NCI-H128 (cell line): ENCODE results near the gene CLIC2.
"Not testable (repeated sequence)": the region's sequence is repeated elsewhere in the genome, so short reads cannot be mapped to it uniquely, and the experiment has no call there.

Experiments used
- DNase-seq: peaks from one replicate; lab custom pipeline; 2025; ENCODE audit not compliant: unreplicated experiment; lab: John Stamatoyannopoulos, UW

CLIC2 gene

GRCh38 chrX:155334486-155335336, at the start of gene CLIC2:
CLIC2 (minus strand) TSS chrX:155334614; CDS start chrX:155334427, 187 bp downstream.
- DNase-seq: no peak

GRCh38 chrX:155382529-155382967, 48.1 kb upstream of the CLIC2 start:
- not testable (repeated sequence) for DNase-seq

- not testable (repeated sequence) for DNase-seq
These were observed 47.6 kb upstream of the CLIC2 start, which contains the start of gene F8A2 for GRCh38 chrX:155381843-155382528. F8A2 (plus strand) TSS chrX:155382095; CDS start chrX:155382115, 20 bp downstream.

- DNase-seq: not testable (repeated sequence)
These were observed 45.4 kb upstream of the CLIC2 start for GRCh38 chrX:155379802-155380201.

- DNase-seq: not testable (repeated sequence)
These were observed 39.5 kb upstream of the CLIC2 start for GRCh38 chrX:155373777-155374458.

DNA sequence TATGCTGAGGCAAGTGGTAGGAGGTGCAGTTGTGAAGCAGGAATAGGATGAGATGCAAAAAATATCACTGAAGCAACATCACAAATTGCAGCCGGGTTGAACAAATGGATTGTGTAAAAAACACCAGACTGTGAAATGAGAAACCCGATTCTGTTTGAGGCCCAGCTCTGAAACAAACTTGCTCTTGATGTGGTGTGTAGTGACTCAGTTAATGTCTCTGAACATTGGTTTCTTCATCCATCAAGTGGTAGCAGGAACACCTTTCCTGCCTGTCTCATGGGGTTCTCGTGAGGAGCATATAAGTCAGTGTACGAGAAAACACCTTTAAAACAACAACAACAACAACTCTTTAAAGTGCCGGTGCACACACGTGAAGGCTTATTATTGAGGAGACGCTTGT, 29.3 kb upstream of the CLIC2 start:
- not testable (repeated sequence) for DNase-seq

DNA sequence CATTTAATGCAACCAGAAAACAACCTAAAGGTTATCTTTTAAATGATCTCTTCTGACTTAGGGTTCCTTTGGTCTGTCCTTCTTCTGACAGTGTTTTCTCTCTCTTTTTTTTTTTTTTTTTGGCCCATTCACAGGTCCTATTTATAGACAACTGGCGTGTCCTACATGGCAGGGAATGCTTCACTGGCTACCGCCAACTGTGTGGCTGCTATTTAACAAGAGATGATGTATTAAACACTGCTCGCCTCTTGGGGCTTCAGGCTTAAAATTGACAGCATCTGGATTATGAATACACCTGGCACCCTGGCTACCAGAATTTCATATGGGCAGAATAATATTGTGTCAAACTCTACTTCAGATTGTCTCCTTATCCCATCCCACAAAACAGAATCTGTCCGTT, 15.0 kb upstream of the CLIC2 start:
- DNase-seq: not testable (repeated sequence)

- not testable (repeated sequence) for DNase-seq
These were observed 11.3 kb upstream of the CLIC2 start for GRCh38 chrX:155345689-155346088.

DNA sequence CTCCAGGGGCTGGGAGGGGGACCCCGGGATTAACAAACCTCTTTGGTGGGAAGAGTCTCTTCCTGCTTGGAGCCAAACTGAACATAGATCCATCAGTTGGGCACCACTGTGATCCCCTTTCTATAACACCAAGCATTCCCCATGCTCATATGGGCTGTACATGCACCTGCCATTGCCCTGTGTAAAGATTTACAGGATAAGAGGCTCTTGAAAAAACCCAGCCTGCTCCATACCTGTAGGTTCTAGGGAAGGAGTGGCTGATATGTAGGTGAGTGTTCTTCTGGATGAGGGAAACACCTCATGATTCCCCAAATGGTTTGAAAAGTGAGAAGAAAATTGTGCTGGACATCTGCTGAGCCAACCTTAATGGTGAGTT, 911 bp upstream of the CLIC2 start:
- not testable (repeated sequence) for DNase-seq

GRCh38 chrX:155333544-155334100, 792 bp downstream of the CLIC2 start:
- no peak for DNase-seq

GRCh38 chrX:155330992-155331391, 3.4 kb downstream of the CLIC2 start:
- no peak for DNase-seq

GRCh38 chrX:155329293-155329692, 5.1 kb downstream of the CLIC2 start:
- no peak for DNase-seq

- DNase-seq: no peak
These were observed 7.8 kb downstream of the CLIC2 start for GRCh38 chrX:155326610-155327009.

- DNase-seq: no peak
These were observed 20.2 kb downstream of the CLIC2 start for GRCh38 chrX:155314260-155314659.

DNA sequence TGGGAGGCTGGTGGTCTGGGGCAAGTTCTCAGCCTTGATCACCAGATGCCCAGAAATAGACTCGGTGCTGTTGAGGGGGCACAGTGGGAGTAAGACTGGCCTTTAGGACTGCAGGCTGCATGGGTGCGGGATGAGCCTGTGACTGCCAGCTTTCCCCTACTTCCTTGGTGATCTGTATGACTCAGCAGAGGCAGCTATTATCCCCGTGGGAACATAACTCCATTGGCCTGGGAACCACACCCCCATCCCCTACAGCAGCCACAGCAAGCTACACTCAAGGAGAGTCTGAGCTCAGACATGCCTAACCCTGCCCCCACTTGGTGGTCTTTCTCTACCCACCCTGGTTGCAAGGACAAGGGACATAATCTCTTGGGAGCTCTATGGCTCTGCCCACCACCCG, 20.6 kb downstream of the CLIC2 start:
- no peak for DNase-seq

DNA sequence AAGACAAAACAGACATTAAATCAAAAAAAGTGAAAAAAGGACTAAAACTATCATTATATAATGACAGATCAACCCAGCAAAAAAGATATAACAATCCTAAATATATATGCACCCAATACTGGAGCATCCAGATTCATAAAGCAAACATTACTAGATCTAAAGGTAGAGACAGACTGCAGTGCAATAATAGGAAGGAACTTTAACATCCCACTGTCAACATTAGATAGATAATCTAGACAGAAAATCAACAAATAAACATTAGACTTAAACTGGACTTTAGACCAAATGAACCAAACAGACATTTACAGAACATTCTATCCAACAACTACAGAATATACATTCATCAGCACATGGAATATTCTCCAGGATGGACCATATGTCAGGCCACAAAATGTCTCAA, 40.6 kb downstream of the CLIC2 start:
- DNase-seq: no peak

GRCh38 chrX:155279873-155280272, 54.5 kb downstream of the CLIC2 start:
- no peak for DNase-seq

DNA sequence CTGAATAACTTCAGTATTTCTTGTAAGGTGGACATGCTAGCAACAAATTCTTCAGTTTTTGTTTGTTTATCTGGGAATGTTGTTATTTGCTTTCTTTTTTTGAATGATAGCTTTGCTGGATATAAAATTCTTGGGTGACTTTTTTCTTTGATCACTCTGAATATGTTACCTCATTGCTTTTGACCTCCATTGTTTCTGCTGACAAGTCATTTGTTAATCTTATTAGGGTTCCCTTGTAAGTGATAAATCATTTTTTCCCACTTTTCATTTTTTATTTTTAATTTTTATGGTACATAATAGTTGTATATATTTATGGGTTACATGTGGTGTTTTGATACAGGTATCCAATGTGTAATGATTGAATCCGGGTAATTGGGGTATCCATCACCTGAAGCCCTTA, 63.4 kb downstream of the CLIC2 start:
- no peak for DNase-seq

DNA sequence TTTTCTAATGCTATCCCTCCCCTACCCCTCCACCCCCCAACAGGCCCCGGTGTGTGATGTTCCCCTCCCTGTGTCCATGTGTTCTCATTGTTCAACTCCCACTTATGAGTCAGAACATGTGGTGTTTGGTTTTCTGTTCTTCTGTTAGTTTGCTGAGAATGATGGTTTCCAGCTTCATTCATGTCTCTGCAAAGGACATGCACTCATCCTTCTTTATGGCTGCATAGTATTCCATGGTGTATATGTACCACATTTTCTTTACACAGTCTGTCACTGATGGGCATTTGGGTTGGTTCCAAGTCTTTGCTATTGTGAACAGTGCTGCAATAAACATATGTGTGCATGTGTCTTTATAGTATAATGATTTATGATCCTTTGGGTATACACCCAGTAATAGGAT, 66.4 kb downstream of the CLIC2 start:
- DNase-seq: not testable (repeated sequence)

DNA sequence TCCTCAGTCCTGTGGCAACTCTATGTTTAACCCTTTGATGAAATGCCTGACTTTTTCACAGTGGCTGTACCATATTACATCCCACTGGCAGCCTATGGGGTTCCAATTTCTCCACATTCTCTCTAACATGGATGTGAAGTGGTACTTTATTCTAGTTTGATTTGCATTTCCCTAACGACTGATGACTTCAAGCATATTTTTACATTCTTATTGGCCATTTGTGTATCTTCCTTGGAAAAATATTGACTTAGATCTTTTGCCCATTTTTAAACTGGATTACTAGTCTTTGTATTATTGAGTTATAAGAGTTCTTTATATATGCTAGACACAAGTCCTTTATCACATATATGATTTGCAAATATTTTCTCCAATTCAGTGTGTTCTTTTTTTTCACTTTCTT, 68.0 kb downstream of the CLIC2 start:
- DNase-seq: no peak
